T-helper 17 cell (primary cell): ENCODE measurements around the gene SPN. TPM values are rescaled to one million over a fixed set of nuclear protein-coding genes. Genes with fewer than 3 reads are reported as not detected.
A peak's percentile ranks its signal among the peaks of the same experiment; 100 is the strongest.
"Not testable (repeated sequence)": the region's sequence is repeated elsewhere in the genome, so short reads cannot be mapped to it uniquely, and the experiment has no call there.

Experiments
- ATAC-seq: fragments of 150-1000 bp; cut with Tn5 transposase; 2 replicates; pipeline ENCODE4 v1.10.0; 2021; ENCODE audit warnings: mild to moderate bottlenecking, moderate library complexity
- DNase-seq, 3 donors: peaks; one replicate each; pipeline versions ENCODE4 v3.0.0 to v3.0.0-alpha.2; 2020 to 2021
- H3K9me3 ChIP-seq: one replicate; pipeline ENCODE4 v1.7.0; 2013; ENCODE audit warnings: low read length, mild to moderate bottlenecking; ENCODE audit not compliant: control insufficient read depth, poor library complexity, severe bottlenecking
- H3K27ac Mint-ChIP-seq: one replicate; pipeline ENCODE4 v1.8.0; 2022; ENCODE audit warnings: mild to moderate bottlenecking, moderate library complexity, mixed read lengths
- H3K27me3 Mint-ChIP-seq: one replicate; pipeline ENCODE4 v1.8.0; 2022; ENCODE audit warnings: mixed read lengths
- H3K36me3 Mint-ChIP-seq: one replicate; pipeline ENCODE4 v1.8.0; 2022; ENCODE audit warnings: low read depth, mixed read lengths
- H3K4me1 Mint-ChIP-seq: one replicate; pipeline ENCODE4 v1.8.0; 2022; ENCODE audit warnings: mild to moderate bottlenecking, mixed read lengths
- H3K4me3 Mint-ChIP-seq: one replicate; pipeline ENCODE4 v1.8.0; 2022; ENCODE audit warnings: mild to moderate bottlenecking, moderate library complexity, mixed read lengths
- total RNA-seq, 4 donors: library from RNA in 2 of 4; stranded (reverse) in 2 of 4; gene quantifications; one replicate each; pipeline ENCODE4 v1.2.3 and lab custom pipeline; 2022 to 2026

SPN gene
- total RNA-seq, 2 donors from 2014 or later, result 122 to 147 TPM

GRCh38 chr16:29708917-29709600 lies 46.0 kb downstream of the SPN start:
- no peak overlapping the region for H3K4me3 Mint-ChIP-seq
- no peaks in the 10 kb centered on the region for H3K27me3 Mint-ChIP-seq
- peaks cover 14% of the 10 kb centered on the region for H3K4me1 Mint-ChIP-seq
- no peak for DNase-seq
- peak overlapping the region; percentile 90 for H3K27ac Mint-ChIP-seq
- H3K9me3 ChIP-seq, result no peaks in the 10 kb centered on the region
- no peaks in the 10 kb centered on the region for H3K36me3 Mint-ChIP-seq
- ATAC-seq, result no peak

GRCh38 chr16:29709657-29710056 lies 46.6 kb downstream of the SPN start:
- not testable (repeated sequence) for H3K27me3 Mint-ChIP-seq, H3K9me3 ChIP-seq, ATAC-seq, H3K4me3 Mint-ChIP-seq, DNase-seq, H3K36me3 Mint-ChIP-seq
- H3K27ac Mint-ChIP-seq, result peak overlapping the region; percentile 90
- H3K4me1 Mint-ChIP-seq, result peaks cover 14% of the 10 kb centered on the region

GRCh38 chr16:29710227-29711219 lies 47.5 kb downstream of the SPN start:
- DNase-seq (peak in 1 of 3 donors; percentile 18), ATAC-seq (peak; percentile 99)
- Mint-ChIP-seq H3K4me3 (no peak overlapping the region), H3K27ac (peak overlapping the region; percentile 90), H3K4me1 (peaks cover 14% of the 10 kb centered on the region), H3K36me3 (no peaks in the 10 kb centered on the region), H3K27me3 (no peaks in the 10 kb centered on the region)
- no peaks in the 10 kb centered on the region for H3K9me3 ChIP-seq

GRCh38 chr16:29712809-29713208 lies 49.8 kb downstream of the SPN start:
- Mint-ChIP-seq H3K27me3 (no peaks in the 10 kb centered on the region), H3K36me3 (no peaks in the 10 kb centered on the region), H3K4me3 (no peak overlapping the region), H3K4me1 (peaks cover 14% of the 10 kb centered on the region), H3K27ac (no peak overlapping the region)
- DNase-seq (no peak), ATAC-seq (no peak)
- no peaks in the 10 kb centered on the region for H3K9me3 ChIP-seq

- H3K4me1 Mint-ChIP-seq, result peaks cover 11% of the 10 kb centered on the region
- H3K36me3 Mint-ChIP-seq, result no peaks in the 10 kb centered on the region
- no peaks in the 10 kb centered on the region for H3K9me3 ChIP-seq
- no peak overlapping the region for H3K4me3 Mint-ChIP-seq
- ATAC-seq, result no peak
- no peak for DNase-seq
- H3K27ac Mint-ChIP-seq, result no peak overlapping the region
- H3K27me3 Mint-ChIP-seq, result no peaks in the 10 kb centered on the region
These were observed 51.3 kb downstream of the SPN start for GRCh38 chr16:29714396-29714795.

GRCh38 chr16:29714972-29715371 lies 51.9 kb downstream of the SPN start:
- H3K27ac Mint-ChIP-seq, result no peak overlapping the region
- peaks cover 7% of the 10 kb centered on the region for H3K4me1 Mint-ChIP-seq
- ATAC-seq (no peak), DNase-seq (no peak)
- H3K27me3 Mint-ChIP-seq, result no peaks in the 10 kb centered on the region
- H3K4me3 Mint-ChIP-seq, result no peak overlapping the region
- no peaks in the 10 kb centered on the region for H3K36me3 Mint-ChIP-seq
- H3K9me3 ChIP-seq, result no peaks in the 10 kb centered on the region

- no peaks in the 10 kb centered on the region for H3K9me3 ChIP-seq
- ATAC-seq (no peak), DNase-seq (no peak)
- Mint-ChIP-seq H3K4me1 (peaks cover 6% of the 10 kb centered on the region), H3K36me3 (no peaks in the 10 kb centered on the region), H3K27me3 (no peaks in the 10 kb centered on the region), H3K4me3 (no peak overlapping the region), H3K27ac (no peak overlapping the region)
These were observed 54.1 kb downstream of the SPN start for GRCh38 chr16:29717113-29717512.

- no peaks in the 10 kb centered on the region for H3K9me3 ChIP-seq
- ATAC-seq (no peak), DNase-seq (no peak)
- Mint-ChIP-seq H3K4me3 (no peak overlapping the region), H3K36me3 (no peaks in the 10 kb centered on the region), H3K4me1 (peaks cover 7% of the 10 kb centered on the region), H3K27me3 (no peaks in the 10 kb centered on the region), H3K27ac (no peak overlapping the region)
These were observed 56.0 kb downstream of the SPN start for GRCh38 chr16:29719063-29719462.

Other genes with a start within 250 kb of the SPN start
- gene BOLA2, start 208.9 kb upstream of the SPN start, total RNA-seq, result 10 to 100 TPM in 1 of 2 donors, 1 to 10 TPM in 1; 9.3 to 11.0 TPM
- 10 to 100 TPM; 29.7 to 31.9 TPM for gene SLX1B, start 208.7 kb upstream of the SPN start, total RNA-seq
- gene SULT1A4, start 203.3 kb upstream of the SPN start, total RNA-seq, result 1 to 10 TPM; 1.0 to 1.7 TPM
- 100 to 1,000 TPM; 124 to 164 TPM for gene NPIPB12, start 156.8 kb upstream of the SPN start, total RNA-seq
- gene QPRT, start 15.9 kb downstream of the SPN start, total RNA-seq, result under 1 TPM; 0.72 to 0.96 TPM
- 100 to 1,000 TPM; 172 to 259 TPM for gene C16orf54, start 82.7 kb downstream of the SPN start, total RNA-seq
- gene ZG16, start 115.0 kb downstream of the SPN start, total RNA-seq, result not detected
- gene KIF22, start 127.5 kb downstream of the SPN start, total RNA-seq, result 10 to 100 TPM; 74.3 to 89.0 TPM
- 100 to 1,000 TPM; 242 to 254 TPM for gene MAZ, start 143.3 kb downstream of the SPN start, total RNA-seq
- gene PRRT2, start 148.9 kb downstream of the SPN start, total RNA-seq, result 1 to 10 TPM; 2.0 to 3.4 TPM
- gene PAGR1, start 152.9 kb downstream of the SPN start, total RNA-seq, result 10 to 100 TPM; 15.2 to 16.3 TPM
- 100 to 1,000 TPM; 141 to 154 TPM for gene MVP, start 157.2 kb downstream of the SPN start, total RNA-seq
- gene CDIPT, start 200.0 kb downstream of the SPN start, total RNA-seq, result 10 to 100 TPM; 39.6 TPM
- gene SEZ6L2, start 236.3 kb downstream of the SPN start, total RNA-seq, result not detected
- gene ASPHD1, start 237.2 kb downstream of the SPN start, total RNA-seq, result not detected